HG03521 (cell line): ENCODE measurements around the gene FOXN3.

Source experiments
- ATAC-seq: cut with Tn5 transposase; IDR thresholded peaks from one replicate; pipeline ENCODE4 v1.9.1; 2021; ENCODE audit warnings: mild to moderate bottlenecking, moderate library complexity; ENCODE audit not compliant: unreplicated experiment

Gene FOXN3

DNA sequence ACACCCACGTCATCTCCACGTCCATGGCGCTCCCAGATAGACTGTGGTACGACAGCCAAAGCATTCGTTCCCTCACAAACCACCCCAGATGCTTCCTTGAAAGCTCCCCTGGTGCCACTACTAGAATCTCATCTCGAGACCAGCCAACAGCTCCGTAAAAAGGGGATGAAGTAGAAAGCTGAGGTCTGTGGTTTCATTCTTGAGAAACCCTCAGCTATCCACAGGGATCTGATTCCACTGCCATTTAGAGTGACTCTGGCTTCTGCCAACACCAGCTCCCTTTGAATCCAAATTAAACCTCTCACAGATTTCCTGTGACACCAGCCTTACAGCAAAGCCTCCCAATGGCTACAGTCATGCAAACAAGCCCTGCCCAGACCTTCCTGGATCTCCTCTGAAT lies 18.5 kb upstream of the FOXN3 start:
- no peak for ATAC-seq

DNA sequence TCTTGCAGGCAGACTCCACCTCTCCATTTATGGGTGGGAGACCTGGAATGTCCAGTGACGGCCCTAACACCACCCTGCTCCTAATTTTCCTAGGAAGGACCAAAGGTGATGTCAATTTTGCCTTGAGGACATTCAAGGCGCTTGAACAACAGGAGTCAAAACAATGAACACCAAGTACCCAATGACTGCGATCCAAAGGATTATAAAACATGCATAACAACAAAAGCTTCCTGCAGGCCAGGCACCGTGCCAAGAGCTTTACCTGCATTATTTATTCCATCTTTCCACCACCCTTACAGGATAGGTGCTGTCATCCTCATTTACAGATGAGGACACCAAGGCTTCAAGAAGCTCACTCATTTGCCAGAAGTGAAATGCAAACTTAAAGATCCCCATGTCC lies 15.2 kb upstream of the FOXN3 start:
- ATAC-seq: no peak

DNA sequence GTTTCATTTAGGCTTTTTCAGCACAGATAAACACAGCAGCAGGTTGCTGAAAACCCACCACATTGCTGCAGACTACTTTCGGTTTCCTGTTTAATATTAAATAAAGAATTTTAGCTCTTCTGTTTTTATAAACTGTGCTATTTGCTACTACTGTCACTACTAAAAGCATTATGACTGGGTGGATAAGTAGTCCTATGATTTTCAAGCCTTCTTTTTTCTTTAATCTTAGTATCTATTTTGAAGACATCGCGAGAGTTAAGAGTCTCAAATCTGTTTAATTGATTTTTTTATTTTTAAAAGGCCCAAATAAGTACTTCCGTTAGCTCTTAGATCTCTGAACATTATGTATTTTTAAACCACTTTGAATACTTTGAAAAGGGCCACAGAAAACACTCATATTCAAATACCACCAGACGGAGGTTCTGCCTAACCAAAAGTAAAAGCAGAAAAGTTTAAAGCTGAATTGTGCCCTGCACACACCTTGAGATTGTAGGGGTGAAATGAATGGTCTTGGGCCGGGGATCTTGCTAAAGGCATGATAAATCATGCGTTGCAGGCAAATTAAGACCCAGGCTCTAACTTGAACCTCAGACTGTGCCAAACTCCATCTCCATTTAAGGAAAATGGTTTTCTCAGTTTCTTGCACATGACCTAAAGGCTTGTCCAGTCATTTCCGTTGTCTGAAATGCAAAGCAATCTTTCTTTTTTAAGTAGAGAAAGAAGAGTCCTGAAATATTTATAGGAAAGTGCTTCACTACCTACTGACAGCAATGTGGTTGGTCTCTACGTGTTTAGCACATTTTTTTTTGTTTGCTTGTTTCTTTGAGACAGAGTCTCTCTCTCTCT lies 13.6 kb upstream of the FOXN3 start:
- ATAC-seq: peak; percentile 81

DNA sequence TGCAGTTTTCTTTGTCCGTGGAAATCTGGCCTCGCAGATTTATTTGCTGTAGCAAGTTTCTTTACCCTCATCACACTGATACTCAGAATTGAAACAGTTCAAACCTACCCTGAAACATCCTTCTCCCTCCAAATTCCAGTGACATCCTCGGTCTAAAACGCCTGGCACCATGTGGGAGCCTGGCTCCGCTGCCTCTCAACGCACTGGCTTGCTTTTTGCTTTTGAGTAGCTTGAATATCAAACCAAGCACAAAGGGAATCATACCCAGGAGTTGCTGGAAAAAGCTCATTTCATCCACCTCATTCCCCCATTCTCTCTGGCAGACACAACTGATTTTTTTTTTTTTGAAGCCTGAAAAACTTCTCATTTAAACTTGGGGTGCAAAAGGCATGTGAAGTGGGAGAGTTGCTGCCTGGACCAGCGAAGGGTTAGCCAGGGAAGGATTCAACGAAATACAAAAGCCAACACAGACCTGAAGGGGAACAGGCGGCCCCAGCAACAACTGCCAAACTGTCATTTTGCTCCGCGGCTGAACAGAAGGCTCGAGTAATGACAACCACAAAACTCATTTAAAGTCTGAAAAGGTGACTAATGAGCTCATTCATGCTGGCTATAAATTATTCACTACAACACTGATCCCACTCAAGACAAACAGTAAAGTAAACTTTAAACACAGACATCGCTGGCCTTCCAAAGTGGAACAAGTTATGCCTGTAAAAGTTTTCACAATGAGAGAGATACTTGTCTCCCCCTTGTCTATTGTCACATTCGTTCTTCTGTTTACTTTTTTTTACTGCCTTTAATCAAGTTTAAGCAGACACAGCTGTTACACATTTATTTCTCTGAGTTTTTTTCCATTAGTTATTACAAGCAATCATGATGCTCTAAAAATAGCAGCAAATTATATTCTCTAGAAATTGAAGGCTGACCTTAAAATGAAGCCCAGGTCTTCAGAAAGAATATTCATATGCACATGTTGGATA lies 12.5 kb upstream of the FOXN3 start:
- no peak for ATAC-seq

DNA sequence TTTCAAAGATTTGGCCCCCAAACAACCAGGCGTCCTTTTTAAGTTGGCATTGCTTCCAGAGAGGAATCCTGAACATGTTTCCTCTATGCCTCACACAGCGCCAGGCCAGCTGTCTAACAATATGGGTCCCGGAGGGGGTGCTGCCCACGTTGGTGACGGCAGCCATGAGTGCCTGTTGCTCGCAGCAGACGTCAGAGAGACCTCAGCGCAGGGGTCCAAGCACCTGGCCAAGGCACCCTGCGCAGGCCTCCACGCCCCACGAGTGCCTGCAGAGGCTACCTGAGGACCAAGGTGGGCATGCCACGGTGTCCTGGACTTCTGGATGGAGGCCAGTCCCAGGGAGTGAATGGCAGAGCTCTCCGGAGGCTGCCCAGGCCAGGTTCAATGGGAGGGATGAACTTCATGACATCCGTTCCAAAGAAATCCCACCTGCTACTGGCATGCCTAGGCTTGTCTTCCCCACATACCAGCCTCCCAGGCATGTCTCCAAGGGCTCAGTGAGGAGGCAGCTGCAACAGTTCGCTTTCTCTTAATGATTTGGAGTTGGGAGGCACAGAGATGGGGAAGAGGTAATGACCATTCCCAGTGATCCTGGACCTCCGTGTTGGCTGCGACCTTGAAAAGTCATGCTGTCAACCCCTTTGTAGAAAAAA lies 11.6 kb upstream of the FOXN3 start:
- ATAC-seq: no peak

DNA sequence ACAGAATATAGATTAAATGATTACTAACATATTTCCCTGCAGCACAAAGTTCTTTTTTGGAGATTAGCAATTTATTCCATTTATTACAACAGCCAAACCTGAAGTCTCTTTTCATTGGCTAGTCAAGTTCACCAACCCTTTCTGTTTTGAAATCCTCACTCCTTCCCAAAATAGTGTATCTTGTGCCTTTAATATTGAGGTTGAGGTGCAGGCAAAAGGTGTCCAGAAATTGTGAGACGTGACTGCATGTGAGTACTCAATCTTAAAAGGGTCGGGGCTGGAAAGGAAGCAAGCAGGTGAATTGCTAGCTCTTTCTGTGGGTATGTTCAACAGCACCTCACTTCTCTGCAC lies 11.1 kb upstream of the FOXN3 start:
- ATAC-seq: no peak

DNA sequence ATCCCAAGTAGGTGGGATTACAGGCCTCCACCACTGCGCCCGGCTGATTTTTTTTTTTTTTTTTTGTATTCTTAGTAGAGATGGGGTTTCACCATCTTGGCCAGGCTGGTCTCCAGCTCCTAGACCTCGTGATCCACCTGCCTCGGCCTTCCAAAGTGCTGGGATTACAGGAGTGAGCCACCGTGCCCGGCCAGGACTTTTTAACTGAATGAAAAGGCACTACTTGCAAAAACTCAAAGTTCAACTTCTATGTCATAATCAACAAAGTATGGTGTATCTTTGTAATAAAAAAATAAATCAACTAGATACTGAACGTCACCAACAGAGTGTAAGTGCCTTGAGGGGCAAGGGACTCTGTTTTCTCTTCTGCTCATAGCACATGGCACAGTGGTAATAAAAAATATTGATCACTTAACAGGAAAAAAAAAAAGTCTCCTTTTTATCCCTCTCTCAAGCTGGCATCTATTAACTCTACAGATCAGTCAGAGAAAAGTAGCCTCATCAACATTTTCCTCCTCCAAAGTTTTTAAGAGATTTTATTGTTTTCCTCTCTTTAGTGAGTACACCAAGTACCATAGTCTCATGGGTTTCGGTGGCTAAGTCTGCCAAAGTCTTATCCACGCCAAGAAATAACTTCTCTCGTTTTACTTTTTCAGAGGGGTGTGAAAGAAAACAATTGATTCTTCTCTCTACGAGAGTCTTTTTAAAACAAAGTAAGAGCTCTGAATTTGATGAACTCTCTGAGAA lies 10.6 kb upstream of the FOXN3 start:
- ATAC-seq: no peak

DNA sequence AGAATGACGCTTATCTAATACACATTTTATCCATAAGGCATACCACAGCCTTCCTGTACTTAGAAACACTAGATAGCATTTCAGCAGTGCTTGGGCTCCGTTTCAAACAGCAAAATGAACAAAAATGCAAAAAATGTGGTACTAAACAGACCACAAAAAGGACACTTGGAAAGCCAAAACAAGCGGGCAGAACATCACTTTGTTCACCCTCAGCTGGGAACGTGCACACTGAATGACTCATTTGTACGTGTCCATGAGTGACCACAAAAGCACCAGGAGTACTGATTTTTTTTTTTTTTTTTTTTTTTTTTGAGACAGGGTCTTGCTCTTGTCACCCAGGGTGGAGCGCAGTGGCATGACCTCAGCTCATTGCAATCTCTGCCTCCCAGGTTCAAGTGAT lies 8.9 kb upstream of the FOXN3 start:
- ATAC-seq: no peak

DNA sequence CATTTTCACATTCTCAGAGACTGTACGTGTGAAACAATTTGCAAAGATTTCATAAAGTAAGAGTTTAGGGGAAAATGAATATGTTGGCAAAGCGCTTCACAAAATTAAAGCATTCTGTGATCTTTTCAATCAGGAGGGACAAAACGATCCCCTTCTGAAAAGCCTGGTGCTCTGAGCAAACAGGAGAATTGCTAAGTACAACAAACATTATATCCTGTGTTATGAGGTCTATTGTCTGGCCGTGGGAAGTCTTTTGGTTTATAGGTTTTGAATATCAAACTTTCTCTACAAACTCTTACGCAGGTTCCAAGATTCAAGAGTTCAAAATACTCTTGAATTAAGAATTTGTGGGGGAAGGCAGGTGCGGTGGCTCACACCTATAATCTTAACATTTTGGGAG lies 7.2 kb upstream of the FOXN3 start:
- ATAC-seq: no peak

DNA sequence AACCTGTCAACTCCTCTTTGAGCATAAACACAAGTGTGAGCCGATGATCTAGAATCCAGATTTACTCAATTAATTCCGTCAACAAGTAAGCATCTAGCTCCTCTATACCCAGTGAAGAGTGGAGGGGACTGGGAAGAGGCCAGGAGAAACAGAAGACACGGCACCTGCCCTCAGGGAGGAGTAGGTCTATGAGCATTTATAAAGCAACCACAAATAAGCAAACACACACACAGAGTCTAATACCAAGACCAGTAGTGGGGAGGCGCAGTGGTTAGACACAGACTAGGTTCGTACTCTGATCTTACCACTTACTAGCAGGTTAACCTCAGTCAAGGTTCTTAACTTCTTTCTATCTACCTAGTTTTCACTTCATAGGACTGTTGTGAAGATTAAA lies 5.9 kb upstream of the FOXN3 start:
- ATAC-seq: no peak

DNA sequence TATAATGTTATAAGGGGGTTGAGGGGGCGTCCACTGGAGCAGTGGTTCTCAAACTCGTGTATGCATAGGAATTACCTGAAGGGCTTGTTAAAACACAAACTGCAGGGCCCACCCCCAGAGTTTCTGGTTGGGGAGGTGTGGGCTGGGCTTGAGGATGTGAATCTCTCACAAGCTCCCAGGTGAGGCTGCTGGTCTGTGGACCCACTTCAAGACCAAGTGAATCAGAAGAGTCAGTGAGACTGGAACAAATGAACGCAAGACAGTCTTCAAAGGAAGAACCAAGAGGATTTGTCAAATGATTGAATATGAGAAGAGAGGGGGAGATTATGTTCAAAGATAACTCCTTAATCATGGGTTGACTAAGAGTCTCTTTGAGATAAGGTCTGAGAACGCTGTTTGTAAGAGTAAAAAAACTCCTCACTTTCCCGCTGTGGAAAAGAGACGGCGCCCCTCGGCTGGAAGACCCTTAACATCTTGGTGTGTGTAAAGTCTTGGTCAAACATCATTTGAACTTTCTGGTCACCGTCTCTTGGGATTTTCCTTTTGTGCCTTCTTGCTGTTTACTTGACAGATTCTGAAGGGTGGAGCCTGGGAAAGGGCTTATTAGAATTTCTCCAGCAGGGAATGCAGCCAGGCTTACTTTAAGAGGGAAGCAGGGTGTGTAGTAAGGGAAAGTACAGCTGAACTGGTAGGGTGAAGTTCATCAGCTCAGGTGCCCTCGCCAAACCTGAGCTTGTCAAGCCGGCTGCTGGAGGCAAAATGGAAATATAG lies 5.3 kb upstream of the FOXN3 start:
- ATAC-seq: no peak

DNA sequence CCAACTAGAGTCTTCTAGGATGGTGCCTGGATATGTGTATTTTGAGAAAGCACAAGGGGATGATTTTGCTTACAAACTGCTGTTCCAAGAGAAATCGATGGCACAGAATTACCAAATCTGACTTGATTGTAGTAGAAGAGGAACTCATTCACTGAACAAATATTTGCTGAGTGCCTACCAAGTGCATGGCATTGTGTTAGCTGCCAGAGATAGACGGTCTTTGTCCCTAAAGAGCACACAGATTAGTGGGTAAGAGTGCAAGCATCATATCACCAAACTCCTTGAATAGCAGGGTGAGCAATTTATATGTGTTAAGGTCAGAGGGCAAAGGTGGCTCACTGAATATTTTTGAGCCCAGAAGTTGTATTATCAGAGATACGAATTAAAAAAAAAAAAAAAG lies 3.5 kb upstream of the FOXN3 start:
- no peak for ATAC-seq

DNA sequence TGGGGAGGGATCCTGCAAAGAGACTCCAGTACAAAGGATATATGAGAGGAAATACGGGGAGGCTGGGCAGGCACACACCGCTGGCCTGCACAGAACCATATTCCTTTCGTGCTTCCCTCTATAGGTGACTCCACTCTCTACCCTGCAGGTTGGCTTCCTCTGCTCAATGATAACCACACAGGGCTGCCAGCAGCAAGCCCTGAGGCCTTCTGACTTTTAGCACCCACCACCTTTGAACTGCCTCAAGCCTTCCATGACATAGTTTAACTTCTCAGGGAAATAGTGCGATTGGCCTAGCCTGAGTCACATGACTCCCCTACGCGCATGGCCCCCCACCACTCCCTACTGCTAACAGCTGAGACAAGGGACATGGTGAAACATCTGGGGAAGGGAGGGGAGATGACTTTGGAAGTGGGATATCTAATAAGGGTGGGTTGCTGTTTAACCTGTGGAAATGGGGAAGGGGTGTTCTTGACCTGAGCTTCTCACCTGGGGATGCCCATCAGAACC lies 3.0 kb upstream of the FOXN3 start:
- no peak for ATAC-seq

DNA sequence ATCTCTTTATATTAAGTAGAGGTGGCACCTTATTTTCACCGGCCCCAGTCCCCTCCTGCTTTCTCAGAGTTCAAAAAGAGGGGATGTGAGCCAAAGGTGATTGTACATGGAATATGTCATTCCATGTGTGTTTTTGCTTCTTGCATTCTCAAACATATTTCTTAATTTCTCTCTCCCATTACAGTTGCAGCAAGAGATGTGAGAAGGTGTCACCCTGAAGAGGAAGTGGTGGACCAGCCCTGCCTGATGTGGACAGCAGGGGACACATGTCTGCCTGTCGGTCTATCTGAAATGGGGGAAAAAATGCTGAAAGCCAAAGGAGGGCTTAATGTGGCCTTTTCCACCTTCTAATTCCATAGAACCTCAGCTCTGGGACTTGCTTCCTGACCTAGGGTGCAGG lies 1.9 kb upstream of the FOXN3 start:
- ATAC-seq: no peak

DNA sequence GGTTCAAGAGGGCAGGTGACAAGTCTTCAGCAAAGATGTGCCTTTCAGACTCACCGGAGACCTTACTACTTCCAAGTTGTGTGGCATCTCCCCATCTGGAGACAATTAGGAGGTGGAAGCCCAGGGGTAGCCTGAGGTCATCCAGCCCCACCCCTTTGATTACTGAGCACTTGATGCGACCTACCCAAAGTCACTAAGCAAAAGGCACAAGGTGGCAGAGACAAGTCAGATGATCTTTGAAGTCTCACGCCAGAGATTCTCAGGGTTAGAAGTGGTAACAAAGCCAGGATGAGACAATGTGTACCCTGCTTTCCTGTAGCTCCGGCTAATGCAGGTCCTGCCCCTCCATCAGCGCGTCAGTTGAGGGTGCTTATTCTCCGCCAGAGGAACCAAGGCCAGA lies 1.4 kb upstream of the FOXN3 start:
- no peak for ATAC-seq

DNA sequence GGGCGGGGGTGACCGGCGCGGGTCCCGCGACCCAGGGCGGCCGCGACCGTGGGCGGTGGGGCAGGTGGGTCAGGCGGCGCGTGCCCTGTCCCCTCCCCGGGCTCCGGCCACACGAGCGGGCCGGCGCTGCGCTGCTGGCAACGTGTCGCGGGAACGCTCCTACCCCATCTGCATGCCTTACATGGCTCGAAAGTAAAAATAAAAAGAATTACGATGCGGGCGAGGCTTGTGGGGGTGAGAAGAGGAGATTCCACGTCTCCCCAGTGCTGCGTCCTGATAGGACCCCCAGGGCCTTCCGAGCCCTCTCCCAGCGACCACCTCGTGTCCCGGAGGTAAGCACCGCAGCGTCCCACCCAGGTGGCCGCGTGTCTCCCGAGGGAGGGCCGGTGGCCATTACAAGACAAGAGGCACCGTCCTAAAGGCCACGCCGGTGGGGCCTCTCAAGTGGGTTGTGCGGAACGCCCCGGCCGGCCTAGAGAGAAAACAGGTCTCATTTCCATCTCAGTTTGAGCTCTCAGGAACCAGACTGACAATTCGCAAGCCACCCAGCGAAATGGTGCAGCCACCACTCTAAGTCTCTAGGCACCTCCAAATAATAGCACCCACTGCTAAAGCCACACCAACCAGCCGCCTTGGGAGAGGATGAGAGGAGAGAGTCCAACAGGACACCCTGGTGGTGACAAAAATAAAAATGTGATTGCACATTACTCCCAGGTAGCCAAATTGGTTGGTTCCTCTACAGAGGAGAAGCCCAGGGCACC lies 612 bp upstream of the FOXN3 start:
- ATAC-seq: peak; percentile 31

DNA sequence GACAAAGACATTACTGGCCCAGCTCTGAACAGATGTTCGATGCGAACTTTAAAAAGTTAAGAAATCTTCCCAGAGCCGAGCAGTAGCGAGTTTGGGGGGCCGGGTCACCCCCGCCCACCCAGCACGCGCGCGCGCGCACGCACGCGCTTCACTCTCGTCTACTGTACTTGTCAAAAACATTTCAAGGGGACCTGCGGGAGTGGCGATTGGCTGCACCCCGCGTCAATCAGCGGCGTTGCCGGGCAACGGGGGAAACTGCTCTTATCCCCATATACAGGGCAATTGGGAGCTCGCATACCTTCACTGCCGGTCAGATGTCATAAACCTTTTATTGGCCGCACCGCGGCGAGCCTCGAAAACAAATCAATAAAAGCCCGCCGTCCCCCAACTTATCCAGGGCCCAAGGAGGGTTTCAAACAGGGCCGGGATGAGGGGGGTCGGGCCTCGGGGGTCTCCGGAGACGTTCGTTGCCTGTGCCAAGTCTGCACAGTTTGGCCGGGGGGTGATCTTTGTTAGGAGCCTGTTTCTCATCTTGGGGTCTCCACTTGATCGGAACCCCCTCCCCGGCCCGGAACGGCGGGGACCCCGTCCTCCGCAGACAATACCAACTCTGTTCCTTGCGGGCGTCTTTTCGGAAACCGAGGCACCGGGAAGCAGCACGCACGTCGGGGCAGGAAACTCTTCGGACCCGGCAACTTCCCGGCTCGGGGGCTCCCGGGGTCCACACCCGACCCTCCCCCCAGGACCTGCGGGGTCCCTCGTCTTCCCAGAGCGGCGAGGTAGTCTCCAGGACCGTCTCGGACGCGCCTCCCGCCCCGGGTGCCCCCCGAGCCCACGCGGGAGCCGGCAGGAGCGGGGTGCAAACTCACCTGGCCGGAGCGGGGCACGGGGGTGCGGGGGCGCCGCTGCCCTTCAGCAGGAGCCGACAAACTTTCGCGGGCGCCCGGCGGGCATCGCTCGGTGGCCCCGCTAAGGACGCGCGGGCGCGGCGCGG lies 734 bp downstream of the FOXN3 start:
- ATAC-seq: peak; percentile 74

DNA sequence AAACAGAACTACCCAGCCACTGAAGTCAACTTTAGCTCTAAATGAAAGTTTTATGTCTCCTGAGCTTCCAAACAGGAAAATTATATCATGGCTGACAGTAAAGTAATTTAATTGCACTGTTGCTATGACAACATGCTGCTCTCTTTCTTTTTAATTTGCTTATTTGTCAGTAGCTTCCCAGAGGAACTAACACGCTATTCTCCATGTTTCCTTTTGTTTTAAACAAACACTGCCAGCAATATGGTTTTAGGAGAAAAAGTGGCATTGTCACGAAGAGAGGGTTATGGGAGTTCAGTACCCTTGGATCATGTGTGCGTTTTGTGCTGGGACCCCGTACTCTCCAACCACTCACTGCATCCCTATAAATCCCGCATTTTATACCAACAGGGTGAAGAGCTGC lies 1.9 kb downstream of the FOXN3 start:
- no peak for ATAC-seq
